SH-SY5Y (cell line): ENCODE measurements around the gene PLCG1.

ENCODE experiments used
- GATA2 ChIP-seq: IDR thresholded peaks from 2 replicates; pipeline ENCODE4 v1.6.1; 2011; ENCODE audit warnings: mild to moderate bottlenecking, low read depth, low read length
- GATA3 ChIP-seq: IDR thresholded peaks from 2 replicates; pipeline ENCODE4 v1.6.1; 2011; ENCODE audit warnings: low read depth, mild to moderate bottlenecking, low read length, moderate library complexity

DNA sequence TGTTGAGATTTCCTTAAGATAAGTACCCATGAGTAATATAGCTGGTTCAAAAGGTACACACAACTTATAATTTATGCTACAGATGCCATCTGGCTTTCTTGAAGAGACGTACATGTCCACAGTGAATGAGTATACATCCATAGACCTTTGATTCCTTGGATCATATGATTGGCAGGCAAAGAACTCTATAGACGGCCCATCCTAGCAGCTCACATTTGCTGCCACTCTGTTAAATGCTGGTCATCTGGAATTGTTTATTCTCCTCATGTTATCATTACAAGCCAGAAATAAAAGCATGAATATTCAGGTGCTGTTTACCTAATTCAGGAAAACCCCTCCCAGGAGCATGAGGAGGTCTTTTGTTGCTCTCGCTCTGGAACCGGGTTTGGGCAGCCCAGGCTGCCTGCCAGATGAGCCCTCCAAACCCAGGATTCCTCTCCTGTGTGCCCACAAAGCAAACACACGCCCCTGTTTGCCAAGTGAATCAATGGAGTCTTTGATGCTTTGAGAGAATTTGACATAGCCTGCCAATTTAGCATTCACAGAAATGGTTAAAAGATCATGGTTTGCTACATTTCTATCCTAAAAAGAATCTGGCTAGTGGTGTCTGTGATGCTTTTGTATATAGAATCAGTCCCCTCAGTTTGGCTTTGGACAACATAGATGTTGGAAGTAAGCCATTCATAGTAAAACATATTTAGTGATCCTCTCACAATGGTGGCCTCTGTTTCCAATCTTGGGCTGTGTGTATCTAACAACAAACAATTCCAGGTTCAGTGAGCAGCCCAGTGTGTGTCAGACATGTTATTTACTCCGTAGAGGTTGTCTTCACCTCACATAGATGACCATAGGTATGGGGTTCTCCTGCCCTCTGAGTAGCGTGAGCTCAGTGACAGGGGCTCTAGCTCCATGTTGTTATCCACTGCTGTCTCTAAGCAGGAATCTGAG is 17.5 kb upstream of the PLCG1 start:
- no peak for TF ChIP-seq GATA2
- no peak for TF ChIP-seq GATA3
